ENCODE results near the gene NUDCD3.
A peak's percentile ranks its signal among the peaks of the same experiment; 100 is the strongest.

The NUDCD3 gene

DNA sequence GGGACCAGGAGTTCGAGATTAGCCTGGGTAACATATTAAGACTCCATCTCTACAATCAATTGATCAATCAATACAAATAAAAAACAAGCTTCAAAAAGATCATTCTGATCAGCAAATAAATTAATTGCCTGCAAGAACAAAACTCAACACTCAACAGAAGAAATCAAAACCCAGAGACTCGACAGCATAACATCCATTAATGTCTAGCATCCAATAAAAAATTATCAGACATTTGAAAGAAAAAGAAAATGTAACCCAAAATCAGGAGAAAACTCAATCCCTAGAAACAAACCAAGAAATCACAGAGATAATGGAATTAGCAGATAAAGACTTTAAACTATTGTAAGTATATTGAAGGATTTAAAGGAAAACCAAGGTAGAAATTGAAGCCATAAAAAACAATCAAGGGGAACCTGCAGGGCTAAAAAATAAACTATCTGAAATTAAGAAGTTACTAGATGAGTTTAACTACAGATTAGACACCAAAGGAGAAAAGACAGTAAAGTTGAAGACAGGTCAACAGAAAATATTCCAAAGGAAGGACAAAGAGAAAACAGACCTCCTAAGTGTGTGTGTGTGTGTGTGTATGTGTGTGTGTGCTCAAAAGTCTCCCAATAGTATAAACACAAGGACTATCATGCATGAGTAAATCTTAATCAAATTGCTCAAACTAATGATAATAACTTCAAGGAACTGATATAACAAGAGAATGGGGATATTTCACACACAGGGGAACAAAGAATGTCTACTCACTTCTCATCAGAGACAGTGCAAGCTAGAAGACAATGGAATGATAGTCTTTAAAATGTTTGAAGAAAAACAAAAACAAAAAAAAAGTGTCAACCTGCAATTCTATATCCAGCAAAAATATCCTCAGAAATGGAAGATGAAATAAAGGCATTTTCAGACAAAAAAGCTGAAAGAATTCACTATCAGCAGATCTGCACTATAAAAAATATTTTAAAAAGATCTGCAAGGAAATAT, 7.7 kb downstream of the NUDCD3 start:
- no peak for DNase-seq

GRCh38 chr7:44477938-44478337, 12.5 kb downstream of the NUDCD3 start:
- no peak for DNase-seq

DNA sequence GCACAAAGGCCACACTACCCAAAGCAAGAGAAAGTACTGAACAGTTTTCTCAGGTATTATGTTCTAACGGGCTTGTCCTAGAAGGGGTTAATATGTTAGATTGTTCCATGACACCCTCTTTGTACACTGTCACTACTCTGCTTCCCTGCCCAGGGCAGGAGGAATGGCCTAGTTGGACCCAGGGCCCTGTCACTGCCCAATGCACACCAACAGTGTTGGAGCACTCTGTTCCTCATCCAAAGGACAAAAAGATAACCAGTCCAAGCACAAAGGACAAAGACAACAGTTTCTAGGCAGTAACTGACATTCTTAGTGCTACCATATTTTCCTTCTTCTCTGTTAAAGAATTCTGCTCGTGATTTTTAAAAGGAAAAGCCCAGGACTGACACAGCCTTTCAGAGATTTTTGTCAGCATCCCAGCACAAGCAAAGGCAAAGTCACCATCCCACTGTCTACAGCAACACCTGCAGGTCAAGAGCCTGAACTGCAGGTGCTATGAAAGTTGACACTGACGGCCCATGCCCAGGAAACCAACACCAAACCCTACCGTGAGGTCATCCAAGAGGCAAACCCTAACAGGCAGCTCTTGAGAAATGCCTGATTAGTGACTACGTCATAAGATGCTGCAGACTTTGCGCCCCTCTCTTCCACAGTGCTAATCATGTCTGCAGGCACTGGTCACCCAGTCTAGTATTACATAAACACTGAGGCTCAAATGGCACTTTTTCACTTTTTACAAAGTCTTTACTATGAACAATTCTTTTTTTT, 13.2 kb downstream of the NUDCD3 start:
- DNase-seq = peak in 47 of 56 donors; percentile 9 to 70 (median 37)

- DNase-seq = no peak
Observed at GRCh38 chr7:44476313-44476712, 14.1 kb downstream of the NUDCD3 start.

GRCh38 chr7:44473295-44473694, 17.2 kb downstream of the NUDCD3 start:
- DNase-seq = no peak

GRCh38 chr7:44472843-44473242, 17.6 kb downstream of the NUDCD3 start:
- DNase-seq = no peak

GRCh38 chr7:44471850-44472249, 18.6 kb downstream of the NUDCD3 start:
- peak in 2 of 56 donors; percentile 23 to 34 for DNase-seq

- DNase-seq = no peak
Observed at GRCh38 chr7:44471436-44471835, 19.0 kb downstream of the NUDCD3 start.

DNA sequence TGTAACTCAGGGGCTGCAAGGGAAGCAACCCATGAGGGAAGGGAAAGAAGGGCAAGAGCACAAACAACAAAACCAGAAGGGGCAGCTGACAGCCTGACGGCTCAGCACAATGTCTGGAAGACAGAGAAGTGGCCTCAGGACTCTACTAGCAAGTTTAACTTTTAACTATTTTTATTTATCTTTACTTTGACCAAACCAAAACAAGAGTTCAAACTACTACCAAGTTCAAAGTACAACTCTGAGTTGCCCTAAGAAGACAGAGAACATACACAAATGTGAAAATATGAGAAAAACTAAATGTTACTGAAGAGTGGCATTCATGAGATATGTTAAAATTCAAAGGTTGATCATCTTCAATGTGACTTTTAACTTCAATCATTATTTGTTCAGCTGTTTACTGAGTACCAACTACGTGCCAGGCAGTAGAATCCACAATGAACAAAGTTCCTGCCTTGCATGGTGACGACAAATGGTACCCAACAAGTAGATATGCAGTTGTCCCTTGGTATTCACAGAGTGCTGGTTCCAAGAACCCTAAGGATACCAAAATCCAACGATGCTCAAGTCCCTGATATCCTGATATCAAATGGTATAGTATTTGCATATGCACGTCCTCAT, 19.7 kb downstream of the NUDCD3 start:
- no peak for DNase-seq

- no peak for DNase-seq
Observed at GRCh38 chr7:44470135-44470479, 20.4 kb downstream of the NUDCD3 start.

DNA sequence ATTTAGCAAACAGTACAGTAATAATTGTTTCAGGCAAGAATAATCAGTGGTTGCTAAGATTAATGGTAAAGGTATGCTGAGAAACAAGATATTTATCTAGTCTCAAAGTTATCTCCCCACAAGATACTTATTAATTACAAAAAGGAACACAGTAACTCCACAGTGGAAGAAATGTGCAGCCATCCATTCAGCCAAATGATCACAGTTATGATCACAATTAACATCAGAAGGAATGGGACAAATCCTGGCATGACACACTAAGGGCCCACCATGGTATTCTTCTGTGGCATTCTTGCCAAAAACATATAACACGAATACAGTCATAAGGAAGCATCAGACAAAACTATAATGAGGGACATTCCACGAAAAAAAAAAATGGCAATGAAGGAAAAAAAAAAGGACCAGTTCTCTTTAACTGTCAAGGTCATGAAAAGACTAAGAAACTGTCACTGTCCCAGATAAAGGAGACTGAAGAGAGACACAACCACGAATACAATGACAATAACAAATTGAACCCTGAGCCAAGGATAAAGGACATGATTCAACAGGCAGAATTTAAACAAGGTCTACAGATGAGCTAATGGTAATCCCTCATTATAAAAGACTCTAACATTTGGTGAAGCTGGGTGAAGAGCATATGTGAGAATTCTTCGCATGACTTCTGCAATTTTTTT, 20.9 kb downstream of the NUDCD3 start:
- DNase-seq = no peak

- no peak for DNase-seq
Observed at GRCh38 chr7:44467217-44467548, 23.3 kb downstream of the NUDCD3 start.

DNA sequence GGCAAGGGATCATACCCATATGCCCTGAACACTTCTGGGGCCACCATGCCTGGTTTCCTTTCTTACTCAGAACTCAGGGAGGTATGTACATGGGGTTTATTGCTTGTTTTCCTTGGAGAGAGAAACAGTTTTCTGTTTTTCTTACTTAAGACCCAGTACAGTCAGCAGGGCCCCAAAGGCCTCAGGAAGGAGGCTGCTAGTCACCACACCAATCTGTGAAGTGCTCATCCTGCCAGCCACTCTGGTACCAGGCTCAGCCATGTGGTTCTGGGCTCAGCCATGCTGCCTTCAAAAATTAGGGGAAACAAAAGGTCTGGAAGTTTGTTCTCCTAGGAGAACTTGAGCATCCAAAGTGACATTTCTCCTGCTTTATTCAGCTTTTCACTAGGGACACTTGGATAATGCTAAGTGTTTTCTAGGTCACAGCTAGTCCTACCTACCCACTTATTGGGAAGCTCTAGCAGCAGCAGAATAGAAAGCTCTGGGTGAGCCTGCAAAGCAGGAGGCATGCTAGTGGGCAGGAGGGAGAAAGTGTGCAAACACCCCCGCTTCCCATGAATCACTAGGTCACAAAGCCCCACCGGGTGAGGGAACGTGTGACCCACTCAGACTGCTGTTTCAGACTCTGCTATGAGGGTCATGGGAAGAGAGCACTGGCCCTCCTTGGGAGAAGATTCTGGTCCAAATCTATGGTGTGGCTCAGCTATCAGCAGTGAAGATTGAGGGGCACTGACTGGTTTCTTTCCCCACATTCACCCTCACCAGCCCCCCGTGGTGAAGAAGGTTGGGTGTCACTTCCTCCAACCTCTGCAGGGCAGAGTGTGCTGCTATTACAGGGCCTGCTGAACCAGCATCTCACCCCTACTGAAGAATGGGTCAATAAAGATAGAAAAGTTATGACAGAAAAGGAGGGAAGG, 23.9 kb downstream of the NUDCD3 start:
- no peak for DNase-seq

DNA sequence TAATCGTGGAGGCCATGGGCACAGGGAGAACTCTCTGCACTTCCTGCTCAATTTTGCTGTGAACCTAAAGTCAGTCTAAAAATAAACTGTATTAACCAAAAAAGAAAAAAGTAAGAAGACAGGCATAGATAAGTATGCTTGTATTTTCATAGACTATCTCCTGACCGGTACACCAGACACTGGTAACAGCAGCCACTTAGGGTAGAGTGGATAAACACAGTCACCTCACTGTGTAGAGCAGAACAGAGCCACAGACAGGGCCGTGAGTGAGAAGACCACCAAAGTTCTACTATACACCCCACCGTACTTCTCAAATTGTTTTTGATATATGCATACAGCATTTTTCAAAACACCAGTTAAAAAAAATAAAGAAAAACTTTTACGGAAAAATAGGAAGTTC, 25.0 kb downstream of the NUDCD3 start:
- DNase-seq = no peak

- DNase-seq = no peak
Observed at GRCh38 chr7:44463169-44463808, 27.2 kb downstream of the NUDCD3 start.

DNA sequence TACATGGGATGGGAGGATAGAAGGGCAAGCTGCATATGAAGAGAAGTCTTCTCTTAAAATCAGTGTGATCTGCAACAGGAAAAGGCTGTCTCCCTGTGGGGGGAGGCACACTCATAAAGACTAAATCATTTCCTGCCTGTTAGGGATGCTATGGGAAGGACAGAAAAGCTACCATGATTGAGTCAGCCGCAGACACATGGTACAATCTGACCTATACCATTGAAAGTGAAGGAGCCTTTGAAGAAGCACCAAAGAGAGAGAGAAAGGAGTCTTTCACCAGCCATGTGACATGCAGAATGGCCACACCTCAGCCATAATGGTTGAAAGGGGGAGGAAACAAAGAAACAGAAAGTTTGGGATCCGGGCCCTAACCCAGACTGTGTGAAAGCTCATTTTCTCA, 29.1 kb downstream of the NUDCD3 start:
- no peak for DNase-seq

GRCh38 chr7:44460325-44460724, 30.1 kb downstream of the NUDCD3 start:
- no peak for DNase-seq

GRCh38 chr7:44455155-44455554, 35.3 kb downstream of the NUDCD3 start:
- DNase-seq = no peak

- DNase-seq = no peak
Observed at GRCh38 chr7:44454348-44454747, 36.1 kb downstream of the NUDCD3 start.

DNA sequence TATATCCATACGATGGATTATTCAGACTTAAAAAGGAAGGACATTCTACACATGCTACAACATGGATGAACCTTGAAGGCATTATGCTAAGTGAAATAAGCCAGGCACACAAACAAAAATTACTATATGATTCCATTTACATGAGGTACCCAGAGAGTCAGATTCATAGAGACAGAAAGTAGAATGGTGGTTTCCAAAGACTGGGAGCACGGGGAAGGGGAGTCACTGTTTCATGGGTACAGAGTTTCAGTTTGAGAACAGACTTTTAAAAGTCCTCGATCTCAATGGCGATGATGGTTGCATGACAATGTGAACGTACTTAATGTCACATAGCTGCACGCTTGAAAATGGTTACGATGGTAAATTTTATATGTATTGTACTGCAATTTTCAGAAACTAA, 39.3 kb downstream of the NUDCD3 start:
- no peak for DNase-seq
